HG02610 (cell line): ENCODE measurements around the gene MRM2.
"Not testable (repeated sequence)": the region's sequence is repeated elsewhere in the genome, so short reads cannot be mapped to it uniquely, and the experiment has no call there.

Experiments
- ATAC-seq: cut with Tn5 transposase; IDR thresholded peaks from one replicate; pipeline ENCODE4 v1.9.1; 2021; ENCODE audit warnings: mild to moderate bottlenecking, moderate library complexity; ENCODE audit not compliant: unreplicated experiment

Gene MRM2

GRCh38 chr7:2269089-2269990 is 27.3 kb upstream of the MRM2 start:
- not testable (repeated sequence) for ATAC-seq

- no peak for ATAC-seq
These were observed 24.9 kb upstream of the MRM2 start for GRCh38 chr7:2266911-2267310.

- ATAC-seq = no peak
These were observed 22.2 kb upstream of the MRM2 start for GRCh38 chr7:2264158-2264557.

- no peak for ATAC-seq
These were observed 21.2 kb upstream of the MRM2 start for GRCh38 chr7:2263176-2263575.

GRCh38 chr7:2261611-2262010 is 19.6 kb upstream of the MRM2 start:
- ATAC-seq = peak; percentile 30

- no peak for ATAC-seq
These were observed 18.8 kb upstream of the MRM2 start for GRCh38 chr7:2260820-2261219.

- no peak for ATAC-seq
These were observed 17.5 kb upstream of the MRM2 start for GRCh38 chr7:2259480-2259879.

- peak; percentile 61 for ATAC-seq
These were observed 16.8 kb upstream of the MRM2 start for GRCh38 chr7:2258661-2259365.

GRCh38 chr7:2257651-2258050 is 15.6 kb upstream of the MRM2 start:
- no peak for ATAC-seq

GRCh38 chr7:2257046-2257551 is 15.1 kb upstream of the MRM2 start:
- ATAC-seq = no peak

- no peak for ATAC-seq
These were observed 14.5 kb upstream of the MRM2 start for GRCh38 chr7:2256306-2257045.

- no peak for ATAC-seq
These were observed 13.4 kb upstream of the MRM2 start for GRCh38 chr7:2255145-2256139.

- ATAC-seq = no peak
These were observed 12.6 kb upstream of the MRM2 start for GRCh38 chr7:2254429-2255144.

GRCh38 chr7:2253525-2254244 is 11.7 kb upstream of the MRM2 start:
- ATAC-seq = no peak

- no peak for ATAC-seq
These were observed 11.0 kb upstream of the MRM2 start for GRCh38 chr7:2253021-2253420.

- no peak for ATAC-seq
These were observed 10.1 kb upstream of the MRM2 start for GRCh38 chr7:2251841-2252771.

- ATAC-seq = no peak
These were observed 9.4 kb upstream of the MRM2 start for GRCh38 chr7:2251381-2251780.
